HepG2 (cell line): Measurements from ENCODE around the gene H6PD. TPM values are rescaled to one million over a fixed set of nuclear protein-coding genes. Genes with fewer than 3 reads are reported as not detected.

Experiments used
- ATAC-seq: fragments of 200-7000 bp; cut with Tn5 transposase; 3 replicates; pipeline ENCODE4 v1.9.1; 2020; ENCODE audit warnings: mild to moderate bottlenecking, moderate library complexity
- BruUV-seq: library from RNA; stranded (reverse); fragments of 400-500 nt; replicated peaks from 2 replicates; lab custom pipeline; 2021; lab: Mats Ljungman, UMichigan
- CTCF ChIA-PET: fragments of 300-600 bp; formaldehyde crosslinking; extraction: SDS; loops from one replicate; lab custom pipeline; 2021; ENCODE audit warnings: low total read pairs, inconsistent platforms, low intra/inter-chr PET ratio; lab: Yijun Ruan, JAX
- POLR2A ChIA-PET: fragments of 350-600 bp; sonication (Branson Sonifier 250); formaldehyde crosslinking; loops from one replicate; lab custom pipeline; 2020; ENCODE audit warnings: antibody characterized with exemption, inconsistent platforms; lab: Yijun Ruan, JAX
- DNase-seq: peaks from one replicate; pipeline ENCODE4 v3.0.0-alpha.2; 2015; ENCODE audit warnings: low spot score
- FAIRE-seq: peaks from 3 replicates; lab custom pipeline; 2011; peaks lifted over from hg19 to GRCh38; lab: Jason Lieb, UNC
- H2AFZ ChIP-seq: one replicate; pipeline ENCODE4 v1.6.1; 2011; ENCODE audit warnings: low read length, inconsistent platforms
- H3K27ac ChIP-seq: fragments of 300-600 bp; 3 replicates; pipeline ENCODE4 v1.8.0; 2011; ENCODE audit warnings: mixed run types, mild to moderate bottlenecking, mixed read lengths, low read length, inconsistent platforms; ENCODE audit not compliant: insufficient read depth; ENCODE audit errors: extremely low read length
- H3K27me3 ChIP-seq, 2 experiments: fragments of 200-600 bp in 1 of 2; 2 replicates in 1 of 2; 3 replicates in 1 of 2; pipeline versions ENCODE4 v1.6.0 to v1.8.0; 2011; ENCODE audit warnings: low read length in 2 of 2, mild to moderate bottlenecking in 2 of 2, moderate library complexity in 2 of 2, inconsistent platforms in 1 of 2; ENCODE audit not compliant: insufficient read depth in 2 of 2, control insufficient read depth in 1 of 2
- H3K36me3 ChIP-seq, 2 experiments: fragments of 200-600 bp in 1 of 2; replicated peaks in 1 of 2; 2 replicates in 1 of 2; 3 replicates in 1 of 2; pipeline versions ENCODE4 v1.5.1 to v1.8.0; 2011; ENCODE audit warnings: low read length in 2 of 2, inconsistent platforms in 1 of 2; ENCODE audit not compliant: insufficient read depth in 2 of 2, control insufficient read depth in 1 of 2
- H3K4me1 ChIP-seq: 2 replicates; pipeline ENCODE4 v1.5.1; 2012; ENCODE audit warnings: low read length, inconsistent platforms; ENCODE audit not compliant: insufficient read depth
- H3K4me2 ChIP-seq: 2 replicates; pipeline ENCODE4 v1.6.0; 2011; ENCODE audit warnings: low read depth, low read length, inconsistent platforms
- H3K4me3 ChIP-seq, 3 experiments: fragments of 200-600 bp in 1 of 3; sonication (generic), shearing (Covaris generic) in 1 of 3; replicated peaks in 1 of 3; 2 replicates each; pipeline ENCODE4 v1.5.1; 2011 to 2016; ENCODE audit warnings: low read length in 3 of 3, inconsistent platforms in 2 of 3, low read depth in 2 of 3, mild to moderate bottlenecking in 2 of 3, control low read depth in 1 of 3, mixed read lengths in 1 of 3; ENCODE audit not compliant: insufficient read depth in 1 of 3
- H3K79me2 ChIP-seq: one replicate; pipeline ENCODE4 v1.6.1; 2011; ENCODE audit warnings: low read length, inconsistent platforms; ENCODE audit not compliant: insufficient read depth
- H3K9ac ChIP-seq: 2 replicates; pipeline ENCODE4 v1.6.0; 2011; ENCODE audit warnings: mild to moderate bottlenecking, low read depth, low read length, inconsistent platforms; ENCODE audit not compliant: insufficient read depth
- H3K9me3 ChIP-seq: 2 replicates; pipeline ENCODE4 v1.5.1; 2012; ENCODE audit warnings: mild to moderate bottlenecking, low read length
- H4K20me1 ChIP-seq: 2 replicates; pipeline ENCODE4 v1.6.0; 2011; ENCODE audit warnings: inconsistent platforms, mild to moderate bottlenecking, low read length, moderate library complexity; ENCODE audit not compliant: insufficient read depth
- CENPX ChIP-seq: sonication (generic); formaldehyde crosslinking; IDR thresholded peaks from 2 replicates; pipeline ENCODE4 v1.9.0; 2021; ENCODE audit warnings: mild to moderate bottlenecking, missing genetic modification reagents, moderate library complexity
- ETV6 ChIP-seq: sonication (generic); formaldehyde crosslinking; conservative IDR thresholded peaks from 2 replicates; pipeline ENCODE4 v1.4.0; 2020; ENCODE audit warnings: missing genetic modification reagents
- GABPB1 ChIP-seq: IDR thresholded peaks from 2 replicates; pipeline ENCODE4 v1.6.1; 2016; ENCODE audit warnings: mild to moderate bottlenecking, missing genetic modification reagents, moderate library complexity, missing compliant biosample characterization
- GRHL1 ChIP-seq: sonication (generic); formaldehyde crosslinking; conservative IDR thresholded peaks from 2 replicates; pipeline ENCODE4 v1.8.0; 2022; ENCODE audit warnings: missing genetic modification reagents
- HCFC1 ChIP-seq: fragments of 150-350 bp; IDR thresholded peaks from 2 replicates; pipeline ENCODE4 v1.6.1; 2014; ENCODE audit warnings: low read depth, low read length
- HNRNPK ChIP-seq: fragments of 200-400 bp; formaldehyde crosslinking; IDR thresholded peaks from 2 replicates; pipeline ENCODE4 v1.6.1; 2018; ENCODE audit warnings: low read length, low read depth, moderate library complexity, mild to moderate bottlenecking; ENCODE audit not compliant: poor library complexity, severe bottlenecking
- HNRNPL ChIP-seq: fragments of 200-400 bp; formaldehyde crosslinking; IDR thresholded peaks from 2 replicates; pipeline ENCODE4 v1.6.1; 2017; ENCODE audit warnings: mild to moderate bottlenecking, low read depth, low read length
- MLX ChIP-seq: IDR thresholded peaks from 2 replicates; pipeline ENCODE4 v1.6.1; 2016
- NFYB ChIP-seq: sonication (generic); formaldehyde crosslinking; IDR thresholded peaks from 2 replicates; pipeline ENCODE4 v1.4.0; 2020; ENCODE audit warnings: missing genetic modification reagents
- NONO ChIP-seq, 2 experiments: fragments of 450-650 bp in 1 of 2; sonication (generic) in 1 of 2; formaldehyde crosslinking in 1 of 2; IDR thresholded peaks in 1 of 2; conservative IDR thresholded peaks in 1 of 2; 2 replicates each; pipeline versions ENCODE4 v1.6.1 to v1.8.0; 2017 to 2022; ENCODE audit warnings: mild to moderate bottlenecking in 1 of 2, missing genetic modification reagents in 1 of 2, moderate library complexity in 1 of 2
- RELA ChIP-seq: sonication (generic); formaldehyde crosslinking; IDR thresholded peaks from 2 replicates; pipeline ENCODE4 v1.4.0; 2020; ENCODE audit warnings: missing genetic modification reagents
- SAP130 ChIP-seq: IDR thresholded peaks from 2 replicates; pipeline ENCODE4 v1.6.1; 2016; ENCODE audit warnings: low read depth
- SKI ChIP-seq: fragments of 450-650 bp; IDR thresholded peaks from one replicate; pipeline ENCODE4 v1.6.1; 2018; ENCODE audit warnings: mild to moderate bottlenecking; ENCODE audit not compliant: partially characterized antibody
- ZBTB7B ChIP-seq: sonication (generic); formaldehyde crosslinking; IDR thresholded peaks from 2 replicates; pipeline ENCODE4 v1.4.0; 2020; ENCODE audit warnings: missing genetic modification reagents
- ZNF17 ChIP-seq: sonication (generic); formaldehyde crosslinking; IDR thresholded peaks from 2 replicates; pipeline ENCODE4 v1.5.0; 2020; ENCODE audit warnings: mild to moderate bottlenecking, missing genetic modification reagents
- WGBS: methylation state at CpG from one replicate; pipeline ENCODE4 v1.1.6; 2017; ENCODE audit warnings: low lambda C conversion rate; 5-methylcytosine and 5-hydroxymethylcytosine counted together
- in situ Hi-C: cut with HindIII; loops from 2 replicates; pipeline ENCODE4 v1.10.0; 2017; ENCODE audit warnings: low pct_unique_long_range_greater_than_20kb; ENCODE audit not compliant: extremely low pct_ligation_motif_present
- intact Hi-C: fragments of 100-400 bp; cut with micrococcal nuclease; formaldehyde crosslinking; loops from one replicate; pipeline ENCODE4 v1.10.0; 2022; ENCODE audit not compliant: unreplicated experiment
- polyA plus RNA-seq, 8 experiments: library from polyadenylated mRNA; depleted of rRNA in 3 of 8; stranded (reverse) in 7 of 8; unstranded in 1 of 8; fragments of >200 nt; fragmentation: Illumina TruSeq in 4 of 8; extraction: Trizol in 4 of 8; gene quantifications; 2 replicates each; pipeline versions ENCODE4 v1.2.1 to v1.2.3, GENCODE V29; 2011 to 2016; ENCODE audit warnings: low read depth in 4 of 8, missing spikeins in 1 of 8, mixed read lengths in 1 of 8; ENCODE audit not compliant: insufficient read depth in 1 of 8
- total RNA-seq, 5 experiments: library from RNA; depleted of rRNA; stranded (reverse); fragments of >200 nt; fragmentation: Illumina TruSeq; extraction: Trizol; gene quantifications; 2 replicates each; pipeline ENCODE4 v1.2.3, GENCODE V29; 2016; ENCODE audit warnings: low read depth in 1 of 5
- TF ChIP-seq, protein P1 (sequence below): sonication (generic); formaldehyde crosslinking; IDR thresholded peaks from 2 replicates; pipeline ENCODE4 v1.8.1; 2023; ENCODE audit warnings: mild to moderate bottlenecking, moderate library complexity, missing genetic modification reagents

Gene H6PD
- total and polyA plus RNA-seq, 2 of the 13 experiments (the other 11 are each of a cell fraction or from before 2014, with no cell fraction given) = 9.3 to 14.1 TPM

GRCh38 chr1:9316080-9316444 lies 81.5 kb downstream of the H6PD start:
- CTCF ChIA-PET = no interaction called here
- no peak for ATAC-seq
- Histone ChIP-seq H3K4me2 (no peak overlapping the region), H3K79me2 (no peaks in the 10 kb centered on the region), H3K9ac (no peak overlapping the region), H3K36me3 (no peaks in the 10 kb centered on the region), H4K20me1 (no peaks in the 10 kb centered on the region), H2AFZ (no peak overlapping the region), H3K27ac (no peak overlapping the region), H3K4me3 (no peak overlapping the region), H3K9me3 (no peaks in the 10 kb centered on the region), H3K4me1 (no peaks in the 10 kb centered on the region; the same call in 1 of the 2 replicates), H3K27me3 (no peaks in the 10 kb centered on the region)
- WGBS = 92% methylated on average over 5 of the region's 7 CpGs
- DNase-seq = no peak
- POLR2A ChIA-PET = no interaction called here
- intact Hi-C loops = no loop called here
- no peak for TF ChIP-seq GABPB1 (CRISPR knock-in tag)
- TF ChIP-seq HNRNPL = 0 out of 2 replicates have a peak, but pooled peaks have one; percentile 18
- TF ChIP-seq RELA (CRISPR knock-in tag) = no peak
- in situ Hi-C loops = no loop called here
- no TSS peak for BruUV-seq
- no peak for FAIRE-seq

DNA sequence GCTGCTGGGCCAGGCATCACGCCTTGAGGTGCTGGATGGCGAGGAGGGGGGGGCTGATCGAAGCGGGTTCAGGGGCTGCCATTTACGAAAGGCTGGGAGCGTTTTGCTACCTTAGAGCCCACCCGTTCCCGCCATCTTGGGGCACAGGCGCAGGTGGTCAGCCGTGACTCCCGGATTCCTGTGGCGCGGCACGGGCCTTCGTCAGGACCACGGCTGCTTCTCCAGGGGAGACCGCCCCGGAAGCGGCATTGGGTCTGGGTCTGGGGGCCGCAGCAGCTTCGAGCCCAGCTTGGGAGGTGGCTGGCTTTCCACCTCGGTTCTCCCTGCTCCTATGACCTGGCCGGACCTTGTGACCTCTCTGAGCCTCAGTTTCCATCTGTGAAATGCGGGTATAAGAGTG lies 81.9 kb downstream of the H6PD start:
- no peaks in the 10 kb centered on the region for H4K20me1 ChIP-seq
- POLR2A ChIA-PET = no interaction called here
- no peak overlapping the region for H2AFZ ChIP-seq
- no peaks in the 10 kb centered on the region; the same call in 1 of the 2 replicates for H3K4me1 ChIP-seq
- DNase-seq (no peak), FAIRE-seq (no peak), ATAC-seq (no peak)
- H3K9me3 ChIP-seq = no peaks in the 10 kb centered on the region
- H3K4me2 ChIP-seq = no peak overlapping the region
- H3K27me3 ChIP-seq = no peaks in the 10 kb centered on the region
- intact Hi-C loops (no loop called here), in situ Hi-C loops (no loop called here)
- WGBS = 97% methylated on average over 14 of the region's 24 CpGs
- no peak overlapping the region for H3K27ac ChIP-seq
- TF ChIP-seq SKI (no peak), ZBTB7B (CRISPR knock-in tag) (no peak), NFYB (CRISPR knock-in tag) (no peak), HNRNPK (no peak), SAP130 (CRISPR knock-in tag) (no peak), ZNF17 (CRISPR knock-in tag) (no peak), CENPX (no peak), GRHL1 (CRISPR knock-in tag) (no peak), NONO (IDR thresholded peaks at IDR 0.05) (no peak), NONO (CRISPR knock-in tag; conservative IDR thresholded peaks at IDR 0.05) (no peak), ETV6 (CRISPR knock-in tag) (no peak), HCFC1 (no peak), MLX (CRISPR knock-in tag) (no peak)
- TF ChIP-seq, protein P1, sequence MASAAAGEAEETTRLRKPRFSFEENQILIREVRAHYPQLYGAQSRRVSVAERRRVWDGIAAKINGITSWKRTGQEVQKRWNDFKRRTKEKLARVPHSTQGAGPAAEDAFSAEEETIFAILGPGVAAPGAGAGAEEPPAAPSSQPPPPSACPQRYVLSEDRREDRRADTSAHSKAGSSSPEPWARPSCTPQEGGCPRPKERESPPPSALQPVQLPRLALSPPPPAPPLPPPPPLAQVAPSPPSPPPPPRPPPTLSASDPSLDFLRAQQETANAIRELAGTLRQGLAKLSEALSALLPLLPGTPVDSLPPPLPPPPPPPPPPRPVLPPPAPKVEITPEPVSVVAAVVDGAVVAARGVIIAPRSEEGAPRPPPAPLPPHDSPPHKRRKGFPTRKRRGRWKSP = no peak
- no TSS peak for BruUV-seq
- CTCF ChIA-PET = no interaction called here
- no peak overlapping the region for H3K9ac ChIP-seq
- H3K36me3 ChIP-seq = no peaks in the 10 kb centered on the region
- no peak overlapping the region for H3K4me3 ChIP-seq
- H3K79me2 ChIP-seq = no peaks in the 10 kb centered on the region
